Left lobe of liver (tissue), 2 donors: ENCODE measurements around the gene LMOD1. TPM values are rescaled to one million over a fixed set of nuclear protein-coding genes. Genes with fewer than 3 reads are reported as not detected.

ENCODE experiments used
- ATAC-seq: fragments of 200-7000 bp; cut with Tn5 transposase; one replicate; pipeline ENCODE4 v1.9.1; 2020; ENCODE audit warnings: mild to moderate bottlenecking, moderate library complexity
- DNase-seq: peaks from one replicate; pipeline ENCODE4 v3.0.0-alpha.2; 2020; ENCODE audit warnings: low spot score
- total RNA-seq: library from RNA; stranded (reverse); gene quantifications from one replicate; pipeline ENCODE4 v1.2.1, GENCODE V29; 2021
- donor health status: DM: no; HTN: no; CAD: no; lungs with moderate emphysema.
- donor health status: DM: no; HTN: yes; CAD: no.

The LMOD1 gene
- total RNA-seq, 1 donor from 2014 or later = 1.0 TPM

GRCh38 chr1:201895120-201895665 is 51.2 kb downstream of the LMOD1 start:
- no peak for DNase-seq
- ATAC-seq = no peak

GRCh38 chr1:201894343-201895119 is 51.8 kb downstream of the LMOD1 start:
- no peak for DNase-seq
- no peak for ATAC-seq

- no peak for ATAC-seq
- no peak for DNase-seq
These were observed 52.9 kb downstream of the LMOD1 start for GRCh38 chr1:201893431-201893830.

- no peak for ATAC-seq
- DNase-seq = no peak
These were observed 54.1 kb downstream of the LMOD1 start for GRCh38 chr1:201892211-201892610.

GRCh38 chr1:201891451-201892045 is 54.8 kb downstream of the LMOD1 start:
- ATAC-seq (no peak), DNase-seq (no peak)

- no peak for DNase-seq
- no peak for ATAC-seq
These were observed 55.4 kb downstream of the LMOD1 start for GRCh38 chr1:201890806-201891450.

GRCh38 chr1:201890223-201890622 is 56.1 kb downstream of the LMOD1 start:
- ATAC-seq = no peak
- no peak for DNase-seq

- DNase-seq (no peak), ATAC-seq (no peak)
These were observed 57.0 kb downstream of the LMOD1 start for GRCh38 chr1:201889090-201889968.

- DNase-seq (peak; percentile 84), ATAC-seq (peak; percentile 93)
These were observed 57.9 kb downstream of the LMOD1 start, which contains the start of gene SHISA4 for GRCh38 chr1:201888282-201889089. TSS of gene SHISA4 (plus strand) at chr1:201888898. CDS start at chr1:201888995, 97 bp downstream.

- no peak for DNase-seq
- ATAC-seq = no peak
These were observed 59.1 kb downstream of the LMOD1 start for GRCh38 chr1:201887116-201887866.

- ATAC-seq = no peak
- DNase-seq = no peak
These were observed 60.1 kb downstream of the LMOD1 start for GRCh38 chr1:201886103-201886885.

- ATAC-seq = no peak
- peak; percentile 16 for DNase-seq
These were observed 60.7 kb downstream of the LMOD1 start for GRCh38 chr1:201885531-201886075.

- peak; percentile 37 for DNase-seq
- no peak for ATAC-seq
These were observed 61.9 kb downstream of the LMOD1 start for GRCh38 chr1:201884425-201884824.

- ATAC-seq (peak; percentile 21), DNase-seq (peak; percentile 42)
These were observed 62.6 kb downstream of the LMOD1 start for GRCh38 chr1:201883786-201884185.

GRCh38 chr1:201883266-201883665 is 63.1 kb downstream of the LMOD1 start:
- no peak for ATAC-seq
- peak; percentile 34 for DNase-seq

GRCh38 chr1:201882665-201883132 is 63.6 kb downstream of the LMOD1 start:
- DNase-seq (peak; percentile 33), ATAC-seq (no peak)

GRCh38 chr1:201881617-201882016 is 64.7 kb downstream of the LMOD1 start:
- DNase-seq (no peak), ATAC-seq (no peak)
